Measurements from ENCODE around the gene EME1.

The EME1 gene

DNA sequence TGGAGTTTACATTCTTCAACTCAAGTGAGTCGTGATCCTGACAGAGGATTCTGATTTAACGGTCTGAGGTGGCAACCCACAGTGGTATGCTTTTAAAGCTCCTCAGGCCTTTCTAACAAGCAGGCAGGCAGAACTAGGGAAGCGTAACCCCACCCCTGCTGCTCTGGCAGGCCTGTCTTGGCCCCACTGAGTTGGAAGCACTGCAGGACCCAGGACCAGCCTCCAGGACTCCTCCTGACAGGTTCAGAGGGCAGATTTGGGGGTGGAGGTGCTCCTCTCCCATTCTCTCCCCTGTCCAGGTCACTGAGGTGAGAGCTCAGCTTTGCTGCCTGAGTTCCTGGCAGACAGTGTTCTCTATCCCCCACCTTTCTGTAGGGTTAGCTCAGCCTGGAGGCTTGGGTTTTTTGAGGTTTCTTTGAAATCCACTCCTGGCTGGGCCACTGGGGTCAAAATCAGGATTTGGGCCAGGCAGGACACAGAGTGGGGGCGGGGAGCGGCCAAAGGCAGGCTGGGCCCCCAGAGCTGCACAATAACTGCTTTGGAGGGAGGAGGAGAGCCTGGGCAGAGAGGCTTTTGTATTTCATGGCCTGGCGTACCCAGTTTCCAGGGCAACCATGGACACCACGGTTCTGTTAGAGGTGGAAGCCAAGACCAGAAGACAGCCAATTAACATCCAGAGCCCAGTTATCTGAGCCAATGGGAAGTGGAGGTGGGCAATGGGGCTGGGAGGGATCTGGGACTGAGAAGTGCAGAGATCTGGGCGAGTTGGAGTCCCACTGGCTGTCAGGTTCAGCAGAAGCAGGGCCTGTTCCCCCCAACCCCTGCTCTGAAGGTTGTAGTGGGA is 9.6 kb upstream of the EME1 start:
- no peak for DNase-seq (ENCODE audit: low read depth, low spot score)

DNA sequence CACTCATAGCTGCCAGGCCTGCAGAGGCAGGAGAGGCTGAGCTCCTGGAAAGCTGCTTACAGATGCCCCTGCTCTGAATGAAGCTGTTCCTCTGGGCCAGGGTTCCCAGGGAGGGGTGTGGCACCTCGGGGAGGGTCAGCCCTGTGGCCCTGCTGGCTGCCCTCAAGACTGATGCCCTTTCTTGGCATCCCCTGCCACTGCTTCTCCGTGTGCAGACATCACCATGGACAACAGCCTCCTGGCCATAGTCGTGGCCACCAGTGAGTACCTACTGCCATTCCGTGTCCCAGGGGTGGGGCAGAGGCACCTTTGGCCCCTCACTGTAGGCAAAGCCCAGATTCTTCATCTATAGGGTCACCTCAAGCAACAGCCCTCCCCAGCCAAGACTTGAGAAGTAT is 9.0 kb upstream of the EME1 start:
- DNase-seq (ENCODE audit: low read depth, low spot score), result no peak

DNA sequence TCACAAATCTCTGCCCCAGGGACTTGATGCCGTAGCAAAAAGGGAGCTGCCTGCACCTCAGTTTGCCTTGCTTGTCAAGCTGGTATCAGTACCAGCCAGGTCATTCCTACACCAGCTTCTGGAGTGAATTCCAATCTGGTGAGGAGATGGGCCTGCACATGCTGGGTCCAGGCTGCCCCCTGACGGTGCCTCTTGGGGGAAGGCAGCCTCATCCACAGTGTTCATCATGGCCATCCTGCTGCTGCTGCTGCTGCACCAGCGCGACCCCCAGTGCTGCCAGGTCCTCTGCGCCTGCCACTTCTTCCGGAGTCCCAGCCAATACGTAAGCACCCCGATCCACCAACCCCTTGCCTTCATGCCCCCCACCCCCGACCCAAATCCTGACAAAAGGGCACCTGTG is 8.3 kb upstream of the EME1 start:
- DNase-seq (ENCODE audit: low read depth, low spot score), result no peak

DNA sequence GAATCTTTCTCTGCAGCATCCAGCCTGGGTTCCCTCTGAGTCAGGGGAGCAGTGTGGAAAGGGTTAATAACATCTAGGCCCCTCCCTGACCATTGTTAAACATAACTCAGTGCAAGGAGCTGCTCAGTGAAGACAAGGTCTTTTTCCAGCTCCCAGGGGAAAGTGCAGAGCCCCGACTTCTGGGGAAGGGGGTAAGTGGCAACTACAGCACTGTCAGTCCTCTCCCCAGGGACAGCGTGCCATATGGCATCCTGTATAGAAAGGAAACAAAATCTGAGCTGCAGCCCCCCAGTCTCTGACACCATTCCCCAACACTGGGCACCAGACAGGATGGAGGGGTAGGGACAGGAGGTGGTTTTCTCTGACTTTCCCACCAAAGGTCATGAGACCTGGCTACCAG is 7.9 kb upstream of the EME1 start:
- no peak for DNase-seq (ENCODE audit: low read depth, low spot score)

DNA sequence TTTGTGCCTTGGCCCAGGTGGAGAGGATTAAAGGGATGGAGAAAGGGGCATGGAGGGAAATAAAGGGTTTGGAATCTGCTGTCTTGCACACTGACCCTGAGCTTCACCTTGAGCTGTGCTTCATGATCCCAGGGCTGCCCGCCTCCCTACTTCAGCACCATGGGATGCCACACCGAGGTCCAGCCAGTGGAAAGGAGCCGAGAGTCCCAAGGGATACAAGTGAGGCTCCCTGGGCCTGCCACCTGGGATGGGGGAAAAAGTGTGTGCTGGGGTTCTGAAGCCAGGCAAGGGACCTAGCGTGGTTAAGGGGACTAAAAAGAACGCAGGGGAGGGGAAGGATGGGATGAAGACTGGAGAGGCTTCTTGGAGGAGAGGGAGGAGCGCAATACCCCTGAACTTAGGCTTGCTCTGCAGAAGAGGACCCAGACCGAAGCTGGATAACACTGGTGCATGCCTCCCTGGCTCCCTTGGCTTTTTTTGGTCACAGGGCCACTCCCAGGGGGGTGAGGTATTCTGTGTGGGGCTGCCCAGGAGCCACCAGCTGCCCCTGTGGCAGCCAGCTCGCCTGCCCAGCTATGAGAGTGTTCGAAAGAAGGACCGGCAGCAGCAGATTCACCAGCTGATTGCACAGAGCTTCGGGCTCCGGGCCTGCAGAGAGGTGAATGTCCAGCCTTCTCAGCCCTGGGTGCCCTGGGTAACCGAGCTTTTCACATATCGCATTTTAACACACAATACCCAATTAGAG is 7.2 kb upstream of the EME1 start:
- no peak for DNase-seq (ENCODE audit: low read depth, low spot score)

DNA sequence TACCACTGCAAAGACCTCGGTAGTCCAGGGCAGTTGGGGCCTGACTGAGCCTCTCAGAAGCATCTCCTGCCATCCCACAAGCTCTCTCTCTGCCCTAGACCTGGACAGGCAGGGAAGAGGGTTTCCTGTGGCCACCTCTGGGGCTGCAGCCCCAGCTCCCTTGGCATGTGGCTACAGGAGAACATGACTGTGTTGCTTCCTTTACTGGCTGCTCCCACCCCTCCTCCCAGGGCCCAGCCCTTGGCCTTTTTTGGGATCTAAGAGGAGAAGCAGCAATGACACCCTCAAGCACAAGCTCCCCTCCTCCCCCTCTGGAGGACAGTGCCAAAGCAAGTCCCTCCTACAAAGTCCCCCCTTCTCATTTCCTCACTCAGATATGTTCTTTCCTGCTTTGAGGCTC is 5.6 kb upstream of the EME1 start:
- no peak for DNase-seq (ENCODE audit: low read depth, low spot score)

DNA sequence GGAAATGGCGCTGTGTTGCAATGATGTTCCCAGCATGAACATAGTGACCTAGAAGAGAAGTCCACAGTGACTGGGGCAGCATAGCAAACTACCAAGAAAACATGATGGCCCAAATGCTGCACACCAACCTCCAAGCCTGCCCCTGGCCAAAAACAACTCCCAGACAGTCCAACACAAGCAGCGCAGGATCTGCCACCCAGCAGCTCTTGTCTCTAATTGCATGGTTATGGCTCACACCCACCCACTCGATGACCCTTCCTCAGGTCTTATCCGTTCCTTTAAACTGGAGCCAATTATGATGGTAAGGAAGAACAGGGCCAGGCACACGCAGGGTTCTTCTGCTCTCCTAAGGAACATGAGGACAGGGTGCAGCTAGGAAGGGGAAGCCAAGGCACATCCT is 3.0 kb upstream of the EME1 start:
- no peak for DNase-seq (ENCODE audit: low read depth, low spot score)

DNA sequence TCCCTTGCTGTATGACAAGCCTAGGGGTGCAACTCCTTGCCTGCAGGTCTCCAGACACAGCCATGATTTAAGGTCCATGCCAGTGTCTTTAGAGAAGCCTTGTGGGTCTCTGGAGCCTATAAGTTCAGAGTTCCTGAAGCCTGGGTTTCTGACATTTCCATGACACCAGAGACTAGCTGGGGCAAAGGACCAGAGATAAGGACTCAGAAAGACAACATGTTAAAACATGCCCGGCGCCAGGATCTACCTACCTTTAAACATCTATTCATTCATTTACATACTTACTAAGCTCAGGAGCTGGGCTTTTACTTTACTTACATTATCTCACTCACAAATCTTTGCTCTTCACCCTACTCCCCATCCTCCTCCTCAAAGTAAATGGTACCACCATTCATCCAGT is 1.5 kb upstream of the EME1 start:
- DNase-seq (ENCODE audit: low read depth, low spot score), result no peak

DNA sequence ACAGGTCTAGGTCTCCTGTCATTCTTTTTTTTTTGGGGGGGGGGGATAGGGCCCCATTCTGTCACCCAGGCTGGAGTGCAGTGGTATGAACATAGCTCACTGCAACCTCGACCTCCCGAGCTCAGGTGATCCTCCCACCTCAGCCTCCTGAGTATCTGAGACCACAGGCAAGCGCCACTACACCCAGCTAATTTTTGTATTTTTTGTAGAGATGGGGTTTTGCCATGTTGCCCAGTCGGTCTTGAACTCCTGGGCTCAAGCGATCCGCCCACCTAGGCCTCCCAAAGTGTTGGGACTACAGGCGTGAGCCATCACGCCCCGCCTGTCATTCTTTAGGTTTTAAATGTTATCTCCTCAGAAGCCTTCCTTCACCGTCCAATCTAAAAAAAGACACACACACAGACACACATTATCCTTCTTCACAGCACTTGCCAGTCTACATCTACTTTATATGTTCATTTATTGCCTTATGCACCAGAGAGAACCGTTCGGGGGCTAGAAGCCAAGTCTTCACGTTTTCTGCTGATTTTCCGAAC is 739 bp upstream of the EME1 start:
- DNase-seq (ENCODE audit: low read depth, low spot score), result no peak

DNA sequence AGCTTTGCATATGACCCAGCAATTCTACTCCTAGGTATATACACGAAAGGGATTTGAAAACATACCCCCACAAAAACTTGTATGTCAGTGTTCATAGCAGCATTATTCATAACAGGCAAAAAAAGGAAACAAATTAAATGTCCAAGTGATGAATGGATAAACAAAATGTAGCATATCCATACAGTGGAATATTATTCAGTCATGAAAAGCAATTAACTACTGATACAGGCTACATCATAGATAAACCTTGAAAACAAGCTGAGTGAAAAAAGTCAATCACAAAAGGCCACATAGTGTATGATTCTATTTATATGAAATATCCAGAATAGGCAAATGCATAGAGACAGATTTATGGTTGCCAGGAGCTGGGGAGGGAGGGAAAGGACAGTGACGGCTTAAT is 676 bp downstream of the EME1 start:
- DNase-seq (ENCODE audit: low read depth, low spot score), result no peak

DNA sequence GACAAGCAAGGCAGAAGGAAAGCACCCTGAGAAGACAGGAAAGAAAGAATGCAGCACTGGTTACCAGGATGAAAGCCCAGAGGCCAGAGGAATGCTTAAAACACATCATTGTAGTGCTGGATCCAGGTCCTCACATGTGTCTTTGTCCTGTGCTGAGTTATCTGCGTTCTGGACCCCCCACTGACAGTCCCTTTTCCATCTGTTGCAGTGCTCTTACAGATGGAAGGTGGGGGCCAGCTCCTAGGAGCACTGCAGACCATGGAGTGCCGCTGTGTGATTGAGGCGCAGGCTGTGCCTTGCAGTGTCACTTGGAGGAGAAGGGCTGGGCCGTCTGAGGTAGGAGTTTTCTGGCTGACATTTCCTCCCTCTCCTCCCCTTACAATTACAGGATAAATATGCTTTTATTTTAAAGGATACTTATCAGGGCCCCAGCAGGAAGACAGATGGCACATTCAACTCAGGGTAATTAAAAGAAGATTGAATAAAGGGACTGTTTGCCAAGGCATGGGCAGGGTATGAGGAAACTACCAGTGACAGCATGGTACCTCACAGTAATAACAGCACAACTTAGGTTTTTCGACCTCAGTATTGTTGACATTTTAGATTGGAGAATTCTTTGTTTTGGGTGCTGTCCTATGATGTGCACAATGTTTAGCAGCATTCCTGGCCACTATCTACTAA is 3.0 kb downstream of the EME1 start:
- DNase-seq (ENCODE audit: low read depth, low spot score), result no peak

DNA sequence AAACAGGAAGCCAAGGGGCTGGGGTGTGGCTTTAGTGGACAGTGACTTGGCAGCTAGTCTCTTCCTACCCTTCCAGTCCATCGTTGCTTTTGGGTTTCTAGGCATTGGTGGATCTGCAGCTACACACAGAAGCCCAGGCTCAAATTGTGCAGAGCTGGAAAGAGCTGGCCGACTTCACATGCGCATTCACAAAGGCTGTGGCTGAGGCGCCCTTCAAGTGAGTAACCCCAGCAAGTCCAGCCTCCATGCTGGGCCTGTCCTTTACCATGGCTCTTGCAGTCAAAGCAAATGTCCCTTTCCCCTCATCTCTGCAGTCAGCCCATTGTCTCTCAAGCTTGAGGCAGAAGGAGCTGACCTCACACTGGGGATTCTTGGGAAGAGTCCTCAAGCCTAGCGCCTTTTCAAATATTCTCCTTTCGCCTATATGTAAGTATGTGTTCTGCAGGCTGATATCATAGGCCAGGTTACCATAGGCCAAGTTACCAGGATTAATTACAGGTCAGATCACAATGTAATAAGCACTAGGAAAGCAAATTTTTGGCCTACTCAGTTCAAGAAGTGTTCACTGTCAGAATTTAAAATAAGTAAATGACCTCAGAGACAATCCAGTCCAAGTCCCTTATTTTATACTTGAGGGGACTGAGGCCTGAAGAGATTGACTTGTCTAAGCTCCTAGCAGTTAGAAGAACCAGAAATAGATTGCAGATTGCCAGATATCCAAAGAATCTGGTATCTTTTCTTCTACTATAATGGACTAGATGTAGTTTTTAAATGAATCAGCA is 6.5 kb downstream of the EME1 start:
- DNase-seq (ENCODE audit: low read depth, low spot score), result no peak

DNA sequence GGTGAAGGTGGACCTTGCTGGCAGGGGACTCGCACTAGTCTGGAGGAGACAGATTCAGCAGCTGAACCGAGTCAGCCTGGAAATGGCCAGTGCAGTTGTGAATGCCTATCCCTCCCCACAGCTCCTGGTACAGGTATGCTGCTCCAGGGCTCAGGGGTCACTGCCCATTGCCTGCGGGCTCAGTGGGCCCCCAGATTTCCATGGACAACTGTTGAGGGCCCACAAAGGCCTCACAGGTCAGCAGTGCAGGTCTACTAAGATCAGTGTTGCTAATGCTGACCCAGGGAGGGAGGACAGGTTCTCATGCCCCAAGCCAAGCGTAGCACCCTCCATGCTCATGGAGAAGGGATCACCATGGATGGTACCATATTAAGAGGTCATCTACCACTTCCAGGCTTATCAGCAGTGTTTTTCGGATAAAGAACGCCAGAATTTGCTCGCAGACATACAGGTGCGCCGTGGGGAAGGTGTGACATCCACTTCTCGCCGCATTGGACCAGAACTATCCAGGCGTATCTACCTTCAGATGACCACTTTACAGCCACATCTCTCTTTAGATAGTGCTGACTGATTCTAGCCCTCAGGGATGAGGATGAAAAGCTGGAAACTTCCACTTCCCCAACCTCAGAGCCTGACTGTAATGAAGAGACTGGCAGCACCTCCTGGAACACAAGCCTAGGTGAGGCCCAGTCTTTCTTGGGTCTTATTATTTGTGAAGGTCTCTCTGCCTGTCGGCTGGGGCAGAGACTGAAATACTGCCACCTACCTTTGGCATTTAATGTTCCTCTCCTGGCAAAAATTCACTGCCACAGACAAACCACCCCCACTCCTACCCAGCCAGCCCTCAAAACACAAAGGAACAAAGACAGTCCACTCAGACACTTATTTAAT is 7.6 kb downstream of the EME1 start:
- DNase-seq (ENCODE audit: low read depth, low spot score), result no peak

DNA sequence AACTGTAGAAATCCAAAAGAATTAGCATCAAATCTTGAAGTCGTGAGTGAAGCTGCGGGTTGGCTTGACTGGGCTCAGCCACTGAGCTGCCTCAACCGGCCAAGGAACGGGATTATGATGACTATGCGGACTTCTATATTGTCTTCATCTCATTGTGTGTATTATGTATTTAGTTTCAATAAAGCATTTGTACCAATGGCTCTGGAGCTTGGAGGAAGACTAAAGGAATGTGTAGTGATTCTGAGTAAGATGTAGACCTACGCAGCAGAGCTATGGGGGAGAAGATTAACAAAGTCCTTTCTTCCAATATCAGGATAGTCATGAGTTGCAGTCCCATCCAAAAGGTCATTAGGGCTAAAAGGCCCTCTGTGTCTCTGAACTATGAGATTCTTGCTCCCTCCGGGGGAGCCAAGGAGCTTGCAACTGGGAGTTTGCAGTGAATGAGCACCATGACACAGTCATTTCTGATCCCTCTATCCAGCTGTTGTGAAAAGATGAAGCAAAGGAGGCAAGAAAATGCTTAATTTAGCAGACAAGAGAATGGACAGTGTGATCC is 8.3 kb downstream of the EME1 start:
- DNase-seq (ENCODE audit: low read depth, low spot score), result no peak

DNA sequence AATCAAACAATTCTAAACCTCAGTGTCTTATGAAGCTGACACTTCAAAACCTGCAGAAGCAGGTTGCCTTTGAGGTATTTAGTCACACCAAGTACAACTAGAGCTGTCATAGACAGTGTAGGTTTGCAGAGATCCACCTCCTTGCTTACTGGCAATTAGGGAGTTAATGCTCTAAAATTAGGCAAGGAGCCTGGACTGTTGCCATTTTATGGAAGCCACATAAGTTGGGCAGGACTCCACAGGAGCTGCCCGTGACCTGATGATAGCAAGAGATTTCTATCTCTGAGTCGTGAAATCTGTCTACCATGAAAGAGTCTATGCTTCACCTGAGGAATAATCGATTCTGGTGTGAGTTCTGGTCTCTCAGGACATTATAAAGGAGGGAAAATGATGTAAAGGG is 8.9 kb downstream of the EME1 start:
- no peak for DNase-seq (ENCODE audit: low read depth, low spot score)

DNA sequence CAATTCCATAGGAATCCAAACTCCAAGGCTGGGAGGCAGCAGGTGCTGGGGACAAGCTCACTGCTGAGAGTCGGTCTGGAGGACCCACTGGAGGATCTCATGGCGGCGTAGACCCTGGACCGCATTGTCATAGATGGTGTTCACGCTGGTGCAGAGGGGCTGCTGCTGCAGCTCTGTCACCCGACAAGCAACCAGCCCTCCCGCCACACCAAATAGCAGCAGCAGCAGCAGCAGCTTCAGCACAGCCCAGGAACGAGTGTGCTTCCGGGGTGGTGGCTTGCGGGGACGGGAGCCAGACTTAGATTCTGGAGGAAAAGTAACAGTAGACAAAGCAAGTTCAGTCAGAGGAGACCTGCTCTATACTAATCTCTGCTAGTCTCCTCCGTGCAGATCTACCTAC is 9.9 kb downstream of the EME1 start:
- no peak for DNase-seq (ENCODE audit: low read depth, low spot score)

DNA sequence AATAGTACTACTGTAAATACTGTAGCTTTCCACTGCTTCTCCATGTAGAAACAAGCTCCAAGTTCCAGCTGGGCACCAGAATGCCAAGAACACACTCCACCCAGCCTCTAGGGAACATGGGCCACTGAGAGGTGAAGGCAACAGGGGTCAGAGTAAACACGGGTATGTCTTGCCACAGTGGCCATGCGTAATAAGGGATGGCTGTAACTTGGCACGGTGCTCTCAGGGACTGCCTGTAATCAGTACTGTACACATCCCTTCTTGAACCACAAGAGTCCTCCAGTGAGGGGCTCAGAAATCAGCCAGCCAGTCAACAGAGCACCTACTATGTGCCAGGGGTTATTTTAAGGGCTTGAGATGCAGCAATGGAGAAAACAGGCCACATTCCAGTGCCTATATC is 13.5 kb downstream of the EME1 start:
- DNase-seq (ENCODE audit: low read depth, low spot score), result no peak

DNA sequence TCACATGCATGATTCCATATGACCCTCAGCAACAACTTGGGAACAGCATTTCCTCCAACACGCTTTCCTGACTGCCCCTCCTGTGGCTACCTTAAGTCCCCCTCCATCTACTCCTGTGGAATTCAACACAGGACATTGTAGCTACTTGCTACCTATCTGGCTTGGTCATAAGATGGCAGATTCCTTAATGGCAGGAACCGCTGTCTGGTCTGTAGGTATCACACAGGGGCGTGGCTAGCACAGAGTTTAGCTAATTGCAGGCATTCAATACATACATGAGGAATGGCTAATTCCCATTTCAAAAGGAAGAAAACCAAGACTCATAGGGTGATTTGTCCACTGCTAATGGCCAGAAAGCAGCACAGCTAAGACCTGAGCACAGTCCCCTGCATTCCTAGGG is 15.7 kb downstream of the EME1 start:
- DNase-seq (ENCODE audit: low read depth, low spot score), result no peak

DNA sequence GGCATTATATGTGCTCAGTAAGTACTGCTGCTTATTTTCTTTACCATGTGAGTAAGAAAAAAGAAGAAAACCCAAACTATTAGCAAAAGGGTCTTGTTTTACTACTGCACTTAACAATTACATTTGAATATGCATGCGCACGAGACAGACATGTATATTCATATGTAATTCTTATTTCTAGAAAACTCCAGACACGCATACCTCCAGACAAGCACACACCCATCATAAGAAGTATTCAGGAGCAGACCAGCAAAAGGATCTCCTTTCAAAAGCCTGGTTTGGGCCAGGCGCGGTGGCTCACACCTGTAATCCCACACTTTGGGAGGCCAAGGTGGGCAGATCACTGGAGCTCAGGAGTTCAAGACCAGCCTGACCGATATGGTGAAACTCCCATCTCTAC is 16.5 kb downstream of the EME1 start:
- DNase-seq (ENCODE audit: low read depth, low spot score), result no peak

DNA sequence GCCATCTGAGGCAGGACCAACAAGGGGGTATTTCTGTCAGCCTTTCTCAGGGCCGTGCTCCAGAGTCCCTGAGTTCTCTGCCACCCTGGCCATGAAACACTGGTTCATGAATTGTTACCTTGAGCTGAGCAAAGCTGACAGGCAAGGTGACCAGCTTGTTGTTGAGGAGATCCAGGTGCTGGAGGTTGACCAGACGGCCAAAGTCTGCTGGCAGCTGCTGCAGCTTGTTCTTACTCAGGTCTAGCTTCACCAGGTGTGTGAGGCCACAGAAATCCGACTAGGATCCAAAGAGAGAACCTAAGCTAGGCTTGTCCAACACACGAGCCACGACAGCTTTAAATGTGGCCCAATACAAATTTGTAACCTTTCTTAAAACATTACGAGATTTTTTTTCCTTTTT is 19.6 kb downstream of the EME1 start:
- no peak for DNase-seq (ENCODE audit: low read depth, low spot score)

Data from activated naive CD8-positive, alpha-beta T cell treated with anti-CD3 and anti-CD28 coated beads, Interleukin-2, amount 50 U/mL, for 16 hours (primary cell).